ENCODE results near the gene TUBD1.
"Not testable (repeated sequence)": the region's sequence is repeated elsewhere in the genome, so short reads cannot be mapped to it uniquely, and the experiment has no call there.

Gene TUBD1

GRCh38 chr17:59873414-59873813, 19.3 kb downstream of the TUBD1 start:
- not testable (repeated sequence) for DNase-seq

DNA sequence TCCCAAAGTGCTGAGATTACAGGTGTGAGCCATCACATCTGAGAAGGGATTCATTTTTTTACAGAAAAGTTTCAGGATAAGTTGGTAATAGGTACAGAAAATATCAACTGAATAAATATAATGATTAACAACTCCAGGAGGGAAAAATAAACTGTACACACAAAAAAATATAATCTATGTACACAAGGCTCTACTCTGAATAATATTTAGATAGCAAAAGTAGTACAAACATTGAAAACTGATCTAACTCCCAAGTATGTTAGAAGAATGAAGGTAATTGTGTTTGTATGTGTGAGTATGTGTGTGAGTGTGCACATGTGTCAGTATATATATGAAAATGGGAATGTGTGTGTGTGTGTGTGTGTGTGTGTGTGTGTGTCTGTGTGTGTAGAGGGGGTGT, 20.4 kb downstream of the TUBD1 start:
- DNase-seq, result peak; percentile 50

DNA sequence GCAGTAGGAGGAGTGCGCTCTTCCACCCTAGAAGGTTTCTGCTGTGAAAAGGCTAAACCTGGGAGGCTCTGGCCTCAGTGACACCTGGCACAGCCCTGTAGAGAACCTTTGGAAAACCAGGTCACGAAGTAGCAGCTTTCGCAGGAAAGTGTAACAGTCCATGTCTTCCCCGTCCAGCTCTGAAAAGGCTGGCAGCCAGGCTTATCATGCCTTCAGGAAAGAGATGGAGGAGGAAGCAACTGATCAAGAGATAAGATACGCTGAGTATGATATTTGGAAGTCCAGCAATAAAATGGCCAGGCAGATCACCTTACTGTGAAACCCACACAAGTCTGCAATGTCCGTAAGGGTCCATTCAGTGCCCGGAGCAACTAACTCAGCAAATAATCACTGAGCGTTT, 22.3 kb downstream of the TUBD1 start:
- DNase-seq, result no peak

DNA sequence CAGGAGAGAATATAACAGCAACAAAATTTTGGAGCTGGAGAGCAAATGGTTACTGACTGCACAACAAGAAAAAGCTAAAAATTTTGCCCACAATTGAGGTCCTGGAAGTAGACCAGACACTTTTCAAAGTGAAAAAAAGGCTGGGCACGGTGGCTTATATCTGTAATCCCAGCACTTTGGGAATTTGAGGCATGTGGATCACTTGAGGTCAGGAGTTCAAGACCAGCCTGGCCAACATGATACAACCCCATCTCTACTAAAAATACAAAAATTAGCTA, 22.9 kb downstream of the TUBD1 start:
- no peak for DNase-seq

DNA sequence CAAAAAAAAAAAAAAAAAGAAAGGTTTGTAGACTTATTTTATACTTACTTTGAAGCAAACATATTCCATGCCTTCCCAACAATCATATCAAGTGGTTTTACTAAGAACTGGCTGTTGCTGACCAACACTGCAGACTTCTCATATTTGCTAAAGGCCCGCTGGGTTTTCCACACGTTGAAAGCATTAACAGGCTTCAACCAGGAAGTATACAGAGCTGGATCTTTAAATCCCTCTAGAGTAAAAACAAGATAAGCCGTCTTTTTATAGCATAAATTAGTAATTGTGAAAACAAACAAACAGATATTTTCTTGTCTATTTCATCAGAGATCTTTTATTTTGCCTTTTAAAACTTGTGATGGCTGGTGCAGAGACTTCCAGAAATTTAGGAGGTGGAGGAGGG, 29.1 kb downstream of the TUBD1 start:
- DNase-seq, result no peak

DNA sequence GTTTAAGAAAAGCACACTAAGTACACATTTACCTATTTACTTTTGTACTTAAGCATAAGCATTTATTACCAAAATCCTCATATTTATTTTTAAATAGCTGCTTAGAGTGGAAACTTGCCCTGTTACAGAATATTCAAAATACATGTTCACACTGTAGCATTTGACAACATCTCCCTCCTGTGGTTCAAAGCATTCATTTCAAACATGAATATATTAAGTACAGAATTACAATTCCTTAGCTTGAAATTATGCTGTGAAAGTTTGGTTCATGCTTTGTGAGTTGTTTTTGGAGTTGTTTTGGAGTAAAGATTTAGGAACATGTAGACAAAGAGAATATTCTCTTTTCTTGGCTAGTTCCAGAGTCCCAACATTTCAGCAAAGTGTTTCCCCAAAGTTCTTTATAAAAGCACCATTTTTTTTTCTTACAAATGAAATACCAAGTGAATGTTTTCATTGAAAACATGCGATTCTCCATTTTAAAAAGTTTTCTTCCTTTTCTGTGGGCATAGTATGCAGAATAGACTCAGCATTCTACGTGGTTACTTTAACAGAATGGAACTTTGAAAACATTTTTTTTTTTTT, 33.2 kb downstream of the TUBD1 start:
- peak; percentile 64 for DNase-seq

GRCh38 chr17:59858932-59859331, 33.8 kb downstream of the TUBD1 start:
- no peak for DNase-seq

GRCh38 chr17:59858167-59858816, 34.5 kb downstream of the TUBD1 start:
- no peak for DNase-seq

GRCh38 chr17:59856859-59857794, 35.6 kb downstream of the TUBD1 start:
- peak; percentile 14 for DNase-seq

DNA sequence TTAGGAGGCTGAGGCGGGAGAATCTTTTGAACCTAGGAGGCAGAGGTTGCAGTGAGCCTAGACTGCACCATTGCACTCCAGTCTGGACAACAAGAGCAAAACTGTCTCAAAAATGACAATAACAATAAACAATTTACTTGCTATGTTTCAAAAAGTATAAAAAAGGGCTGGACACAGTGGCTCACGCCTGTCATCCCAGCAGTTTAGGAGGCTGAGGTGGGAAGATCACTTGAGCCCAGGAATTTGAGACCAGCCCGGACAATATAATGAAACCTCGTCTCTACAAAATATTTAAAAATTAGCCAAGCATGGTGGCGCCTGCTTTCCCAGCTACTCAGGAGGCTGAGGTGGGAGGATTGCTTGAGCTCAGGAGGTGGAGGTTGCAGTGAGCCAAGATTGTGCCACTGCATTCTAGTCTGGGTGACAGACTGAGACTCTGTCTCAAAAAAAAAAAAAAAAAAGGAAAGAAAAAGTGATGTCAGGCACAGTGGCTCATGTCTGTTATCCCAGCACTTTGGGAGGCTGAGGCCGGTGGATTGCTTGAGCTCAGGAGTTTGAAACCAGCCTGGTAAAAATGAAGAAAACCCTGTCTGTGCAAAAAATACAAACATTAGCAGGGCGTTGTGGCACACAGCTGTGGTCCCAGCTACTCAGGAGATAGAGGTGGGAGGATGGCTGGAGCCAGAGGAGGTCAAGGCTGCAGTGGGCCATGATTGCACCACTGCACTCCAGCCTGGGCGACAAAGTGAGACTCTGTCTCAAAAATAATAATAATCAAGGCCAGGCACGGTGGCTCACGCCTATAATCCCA, 38.6 kb downstream of the TUBD1 start:
- not testable (repeated sequence) for DNase-seq

GRCh38 chr17:59853168-59853918, 39.4 kb downstream of the TUBD1 start:
- DNase-seq, result peak; percentile 98

GRCh38 chr17:59852847-59853167, 39.9 kb downstream of the TUBD1 start:
- DNase-seq, result not testable (repeated sequence)

GRCh38 chr17:59851439-59852375, 41.0 kb downstream of the TUBD1 start:
- DNase-seq, result peak; percentile 10

DNA sequence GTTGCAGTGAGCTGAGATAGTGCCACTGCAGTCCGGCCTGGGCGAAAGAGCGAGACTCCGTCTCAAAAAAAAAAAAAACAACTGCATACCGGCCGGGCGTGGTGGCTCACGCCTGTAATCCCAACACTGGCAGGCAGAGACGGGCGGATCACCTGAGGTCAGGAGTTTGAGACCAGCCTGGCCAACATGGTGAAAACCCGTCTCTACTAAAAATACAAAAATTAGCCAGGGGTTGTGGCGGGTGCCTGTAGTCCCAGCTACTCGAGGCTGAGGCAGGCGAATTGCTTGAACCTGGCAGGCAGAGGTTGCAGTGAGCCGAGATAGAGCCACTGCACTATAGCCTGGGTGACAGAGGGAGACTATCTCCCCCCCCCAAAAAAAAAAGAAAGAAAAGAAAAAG, 42.4 kb downstream of the TUBD1 start:
- not testable (repeated sequence) for DNase-seq

DNA sequence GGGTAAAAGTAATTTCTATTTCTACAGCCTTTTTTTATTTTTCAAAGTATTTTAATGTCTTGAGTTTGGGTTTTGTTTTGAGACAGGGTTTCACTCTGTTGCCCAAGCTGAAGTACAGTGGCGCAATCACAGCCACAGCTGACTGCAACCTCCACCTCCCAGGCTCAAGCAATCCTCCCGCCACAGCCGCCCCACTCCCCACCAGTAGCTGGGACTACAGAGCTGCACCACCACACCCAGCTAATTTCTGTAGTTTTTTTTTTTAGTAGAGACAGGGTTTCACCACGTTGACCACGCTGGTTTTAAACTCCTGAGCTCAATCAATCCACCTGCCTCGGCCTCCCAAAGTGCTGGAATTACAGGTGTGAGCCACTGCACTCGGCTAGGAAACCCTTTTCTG, 44.0 kb downstream of the TUBD1 start:
- DNase-seq, result peak; percentile 7

DNA sequence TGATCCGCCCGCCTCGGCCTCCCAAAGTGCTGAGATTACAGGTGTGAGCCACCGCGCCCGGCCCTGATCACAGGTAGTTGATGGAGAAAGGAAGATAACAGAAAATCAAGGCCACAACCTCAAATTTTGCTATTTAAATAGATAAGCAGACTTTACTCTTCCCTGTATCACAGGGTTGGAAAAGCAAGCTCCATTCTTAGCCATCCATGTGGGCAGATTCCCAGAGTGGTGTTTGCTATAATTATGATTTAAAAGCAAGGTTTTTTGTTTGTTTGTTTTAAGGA, 44.4 kb downstream of the TUBD1 start:
- no peak for DNase-seq

DNA sequence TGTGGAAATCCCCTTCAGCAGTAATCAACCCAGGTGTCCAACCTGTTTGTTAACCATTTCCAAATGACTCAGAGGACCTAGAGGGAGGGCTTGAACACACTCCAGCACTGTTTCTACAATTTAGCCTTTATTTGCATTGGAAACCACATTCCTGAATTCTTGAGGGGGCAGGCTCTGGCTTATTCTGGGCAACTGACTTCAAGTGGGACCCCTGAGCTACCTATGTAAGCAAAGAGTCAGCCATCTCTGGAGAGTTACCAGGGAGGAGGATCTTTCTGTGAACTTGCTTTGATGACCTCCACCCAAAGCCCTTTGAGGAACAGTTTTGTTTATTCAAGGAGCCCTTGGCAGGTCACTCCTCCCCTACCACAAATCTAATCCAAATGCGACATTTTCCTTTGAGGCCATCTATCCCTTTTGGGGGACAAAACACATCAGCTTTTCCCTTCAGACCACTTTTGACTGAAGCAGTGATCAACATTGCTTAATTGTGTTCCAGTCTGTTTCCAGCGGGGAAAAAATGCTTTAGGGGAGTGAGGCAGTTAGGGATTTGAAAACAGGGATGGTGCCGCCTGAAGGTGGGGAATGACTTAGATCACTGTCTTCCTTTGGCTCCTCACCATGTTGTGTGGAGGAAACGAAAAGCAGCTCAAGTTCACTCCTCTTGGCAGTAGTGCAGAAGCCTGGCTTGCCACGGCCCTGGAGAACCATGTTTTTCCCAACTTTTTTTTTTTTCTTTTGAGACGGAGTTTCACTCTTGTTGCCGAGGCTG, 46.2 kb downstream of the TUBD1 start:
- DNase-seq, result peak; percentile 94

GRCh38 chr17:59845595-59846393, 46.9 kb downstream of the TUBD1 start:
- peak; percentile 98 for DNase-seq

DNA sequence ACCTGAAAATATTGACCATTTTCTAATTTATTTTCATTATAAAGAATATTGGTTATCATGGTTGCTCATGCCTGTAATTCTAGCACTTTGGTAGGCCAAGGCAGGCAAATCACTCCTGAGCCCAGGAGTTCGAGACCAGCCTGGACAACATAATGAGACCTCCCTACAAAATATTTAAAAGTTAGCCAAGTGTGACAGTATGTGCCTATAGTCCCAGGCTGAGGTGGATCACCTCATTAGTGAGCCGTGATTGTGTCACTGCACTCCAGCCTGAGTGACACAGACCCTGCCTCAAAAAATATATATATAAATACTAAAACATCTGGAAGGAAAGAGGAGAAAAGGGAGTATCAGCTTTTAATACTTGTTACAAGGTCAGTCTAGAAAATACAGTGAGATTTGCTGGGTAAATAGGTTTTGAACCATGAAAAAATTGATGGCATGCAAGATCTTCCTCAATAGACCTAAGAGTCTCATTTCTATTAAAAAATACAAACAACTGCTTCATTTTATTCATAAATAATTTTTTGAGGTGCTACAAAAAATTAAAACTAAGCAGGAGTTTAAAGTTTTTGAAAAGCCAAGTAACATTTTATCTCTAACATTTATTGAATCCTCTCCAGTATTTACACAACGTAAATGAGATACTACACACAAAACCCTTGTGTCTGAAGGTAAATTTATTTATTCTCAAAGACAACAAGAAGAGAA, 47.7 kb downstream of the TUBD1 start:
- DNase-seq, result peak; percentile 58

All from DMS53 (cell line).